Measurements from ENCODE around the gene TIMM44. TPM values are rescaled to one million over a fixed set of nuclear protein-coding genes. Genes with fewer than 3 reads are reported as not detected.

The TIMM44 gene
- polyA plus RNA-seq, 1 donor: 54.9 TPM

Other genes with a start within 250 kb of the TIMM44 start
- gene FCER2, start 241.5 kb downstream of the TIMM44 start, polyA plus RNA-seq (ENCODE audit: insufficient read length): 0.65 TPM
- not detected for gene CLEC4G, start 211.6 kb downstream of the TIMM44 start, polyA plus RNA-seq (ENCODE audit: insufficient read length)
- 2.4 TPM for gene CD209, start 196.1 kb downstream of the TIMM44 start, polyA plus RNA-seq (ENCODE audit: insufficient read length)
- not detected for gene CLEC4M, start 180.4 kb downstream of the TIMM44 start, polyA plus RNA-seq (ENCODE audit: insufficient read length)
- 17.6 TPM for gene EVI5L, start 113.4 kb downstream of the TIMM44 start, polyA plus RNA-seq (ENCODE audit: insufficient read length)
- 0.48 TPM for gene PRR36, start 69.3 kb downstream of the TIMM44 start, polyA plus RNA-seq (ENCODE audit: insufficient read length)
- not detected for gene LRRC8E, start 55.2 kb downstream of the TIMM44 start, polyA plus RNA-seq (ENCODE audit: insufficient read length)
- gene MAP2K7, start 39.8 kb downstream of the TIMM44 start, polyA plus RNA-seq (ENCODE audit: insufficient read length): 27.2 TPM
- gene TGFBR3L, start 28.8 kb downstream of the TIMM44 start, polyA plus RNA-seq (ENCODE audit: insufficient read length): 0.67 TPM
- 22.8 TPM for gene SNAPC2, start 23.3 kb downstream of the TIMM44 start, polyA plus RNA-seq (ENCODE audit: insufficient read length)
- gene CTXN1, start 17.5 kb downstream of the TIMM44 start, polyA plus RNA-seq (ENCODE audit: insufficient read length): 2.6 TPM
- gene ELAVL1, start 62.0 kb upstream of the TIMM44 start, polyA plus RNA-seq (ENCODE audit: insufficient read length): 58.2 TPM
- gene CCL25, start 109.1 kb upstream of the TIMM44 start, polyA plus RNA-seq (ENCODE audit: insufficient read length): not detected
- gene FBN3, start 205.9 kb upstream of the TIMM44 start, polyA plus RNA-seq (ENCODE audit: insufficient read length): 14.4 TPM

All from hindlimb muscle (tissue), 1 donor.